DND-41 (cell line): ENCODE measurements around the gene APBA3.

Experiments
- CTCF ChIP-seq: IDR thresholded peaks from 2 replicates; pipeline ENCODE4 v1.5.1; 2012; ENCODE audit warnings: borderline replicate concordance, low read length, moderate library complexity, mild to moderate bottlenecking; ENCODE audit not compliant: poor library complexity, severe bottlenecking; ENCODE audit errors: extremely low read depth
- EZH2 ChIP-seq: IDR thresholded peaks from 3 replicates; pipeline ENCODE4 v1.6.1; 2012; ENCODE audit warnings: borderline replicate concordance, low read depth, mild to moderate bottlenecking, moderate library complexity, low read length, inconsistent platforms; ENCODE audit not compliant: severe bottlenecking

GRCh38 chr19:3769494-3769893 lies 8.0 kb upstream of the APBA3 start:
- TF ChIP-seq EZH2 (no peak), CTCF (no peak)
